Endothelial cell of umbilical vein (primary cell): ENCODE results near the gene PTCH1. TPM values are rescaled to one million over a fixed set of nuclear protein-coding genes. Genes with fewer than 3 reads are reported as not detected.
A peak's percentile ranks its signal among the peaks of the same experiment; 100 is the strongest.

Source experiments
- BruUV-seq: library from RNA; stranded (reverse); fragments of 400-500 nt; replicated peaks from 2 replicates; lab custom pipeline; 2021; lab: Mats Ljungman, UMichigan
- CTCF ChIA-PET: fragments of 300-600, 350-600 bp; sonication (Branson Sonifier 250); formaldehyde crosslinking; loops from one replicate; lab custom pipeline; 2021; ENCODE audit warnings: antibody characterized with exemption, inconsistent platforms; lab: Charles Lee
- POLR2A ChIA-PET: fragments of 300-600, 350-600 bp; sonication (Branson Sonifier 250); formaldehyde crosslinking; loops from one replicate; lab custom pipeline; 2021; ENCODE audit warnings: antibody characterized with exemption, inconsistent platforms; lab: Charles Lee
- DNase-seq: peaks from one replicate; pipeline ENCODE4 v3.0.0-alpha.2; 2011; ENCODE audit warnings: low read depth, low spot score
- FAIRE-seq: peaks from 2 replicates; lab custom pipeline; 2011; peaks lifted over from hg19 to GRCh38; lab: Jason Lieb, UNC
- H2AFZ ChIP-seq: 2 replicates; pipeline ENCODE4 v1.6.0; 2012; ENCODE audit warnings: low read depth, low read length, control low read depth, inconsistent platforms
- H3K27ac ChIP-seq: 2 replicates; pipeline ENCODE4 v1.5.1; 2011; ENCODE audit warnings: low read depth, mild to moderate bottlenecking, control low read depth, low read length, moderate library complexity; ENCODE audit not compliant: insufficient read depth
- H3K27me3 ChIP-seq, 2 experiments: 2 replicates each; pipeline versions ENCODE4 v1.6.0 to v1.6.1; 2011; ENCODE audit warnings: low read length in 2 of 2, mixed read lengths in 1 of 2; ENCODE audit not compliant: control insufficient read depth in 2 of 2, insufficient read depth in 2 of 2
- H3K36me3 ChIP-seq, 2 experiments: 2 replicates in 1 of 2; 3 replicates in 1 of 2; pipeline ENCODE4 v1.5.1; 2011; ENCODE audit warnings: low read length in 2 of 2, mild to moderate bottlenecking in 1 of 2, moderate library complexity in 1 of 2; ENCODE audit not compliant: control insufficient read depth in 2 of 2, insufficient read depth in 2 of 2; ENCODE audit errors: extremely low read depth in 1 of 2
- H3K4me1 ChIP-seq: 3 replicates; pipeline ENCODE4 v1.5.1; 2011; ENCODE audit warnings: mild to moderate bottlenecking, low read length; ENCODE audit not compliant: control insufficient read depth, insufficient read depth; ENCODE audit errors: extremely low read depth
- H3K4me2 ChIP-seq: 2 replicates; pipeline ENCODE4 v1.6.1; 2011; ENCODE audit warnings: low read length, control low read depth, mixed read lengths; ENCODE audit not compliant: insufficient read depth
- H3K4me3 ChIP-seq, 3 experiments: fragments of 200-600 bp in 1 of 3; sonication (generic), shearing (Covaris generic) in 1 of 3; replicated peaks in 1 of 3; 2 replicates each; pipeline ENCODE4 v1.5.1; 2011 to 2016; ENCODE audit warnings: control low read depth in 3 of 3, low read length in 3 of 3, mild to moderate bottlenecking in 2 of 3, inconsistent platforms in 1 of 3, low read depth in 1 of 3, moderate library complexity in 1 of 3; ENCODE audit not compliant: insufficient read depth in 1 of 3
- H3K79me2 ChIP-seq: 2 replicates; pipeline ENCODE4 v1.6.0; 2012; ENCODE audit warnings: low read length, inconsistent platforms; ENCODE audit not compliant: control insufficient read depth, insufficient read depth
- H3K9ac ChIP-seq: replicated peaks from 2 replicates; pipeline ENCODE3; 2011; ENCODE audit warnings: low read length, control low read depth; ENCODE audit not compliant: insufficient read depth; ENCODE audit errors: extremely low read depth
- H3K9me1 ChIP-seq: replicated peaks from 3 replicates; pipeline ENCODE4 v1.6.0; 2011; ENCODE audit warnings: mild to moderate bottlenecking, low read length; ENCODE audit not compliant: control insufficient read depth, insufficient read depth; ENCODE audit errors: extremely low read depth
- H3K9me3 ChIP-seq: replicated peaks from 2 replicates; pipeline ENCODE4 v1.5.1; 2012; ENCODE audit warnings: low read length, inconsistent platforms; ENCODE audit not compliant: control insufficient read depth, insufficient read depth
- H4K20me1 ChIP-seq: replicated peaks from 2 replicates; pipeline ENCODE3; 2011; ENCODE audit warnings: mild to moderate bottlenecking, low read length; ENCODE audit not compliant: control insufficient read depth, insufficient read depth; ENCODE audit errors: extremely low read depth
- EZH2 ChIP-seq: IDR thresholded peaks from 2 replicates; pipeline ENCODE4 v1.6.1; 2012; ENCODE audit warnings: borderline replicate concordance, low read depth, mild to moderate bottlenecking, moderate library complexity, low read length, inconsistent platforms; ENCODE audit not compliant: severe bottlenecking
- FOS ChIP-seq: IDR thresholded peaks from 2 replicates; pipeline ENCODE4 v1.6.1; 2011; ENCODE audit warnings: mild to moderate bottlenecking, low read length, moderate library complexity, borderline replicate concordance; ENCODE audit not compliant: insufficient read depth
- GATA2 ChIP-seq: IDR thresholded peaks from 2 replicates; pipeline ENCODE4 v1.7.0; 2011; ENCODE audit warnings: low read depth, mild to moderate bottlenecking, moderate library complexity, mixed read lengths, low read length; ENCODE audit not compliant: insufficient read length, insufficient read depth
- JUN ChIP-seq: IDR thresholded peaks from 2 replicates; pipeline ENCODE4 v1.6.1; 2011; ENCODE audit warnings: borderline replicate concordance, low read depth; ENCODE audit not compliant: insufficient read length, insufficient read depth
- MYC ChIP-seq: IDR thresholded peaks from one replicate; pipeline ENCODE4 v1.6.1; 2011; ENCODE audit warnings: mild to moderate bottlenecking, low read depth, low read length
- POLR2A ChIP-seq: IDR thresholded peaks from 2 replicates; pipeline ENCODE4 v1.6.1; 2012; ENCODE audit warnings: low read depth, mild to moderate bottlenecking, control low read depth, low read length
- POLR2AphosphoS5 ChIP-seq: IDR thresholded peaks from 2 replicates; pipeline ENCODE4 v1.6.1; 2012; ENCODE audit warnings: low read depth, mild to moderate bottlenecking, control low read depth, low read length, moderate library complexity; ENCODE audit not compliant: insufficient read depth
- dilution Hi-C: fragments of 300-500 bp; cut with MboI; formaldehyde crosslinking; loops from one replicate; pipeline ENCODE4 v1.15.0; 2019; ENCODE audit warnings: low sequenced_read_pairs; ENCODE audit not compliant: extremely low pct_ligation_motif_present
- intact Hi-C: fragments of 100-400 bp; cut with micrococcal nuclease; formaldehyde crosslinking; loops from one replicate; pipeline ENCODE4 v1.10.0; 2022
- polyA plus RNA-seq, 4 experiments: library from polyadenylated mRNA; depleted of rRNA in 3 of 4; stranded (reverse) in 3 of 4; unstranded in 1 of 4; fragments of >200 nt; gene quantifications; 2 replicates each; pipeline versions ENCODE4 v1.2.1 to v1.2.3, GENCODE V29; 2011 to 2012; ENCODE audit warnings: missing spikeins in 1 of 4
- total RNA-seq: library from RNA; stranded (reverse); gene quantifications from 2 replicates; pipeline ENCODE4 v1.2.3, GENCODE V29; 2021
- TF ChIP-seq, protein P1 (sequence below), 2 donors: IDR thresholded peaks; 1 replicate in 1 of 2; 2 replicates in 1 of 2; pipeline ENCODE4 v1.5.1; 2011; ENCODE audit warnings: low read length in 2 of 2, mild to moderate bottlenecking in 2 of 2, moderate library complexity in 2 of 2, control low read depth in 1 of 2, inconsistent platforms in 1 of 2, low read depth in 1 of 2; ENCODE audit not compliant: insufficient read depth in 1 of 2; ENCODE audit errors: extremely low read depth in 1 of 2
- TF ChIP-seq, protein P2 (sequence below): IDR thresholded peaks from 2 replicates; pipeline ENCODE4 v1.6.1; 2011; ENCODE audit not compliant: insufficient read depth, insufficient read length

Gene PTCH1
- total and polyA plus RNA-seq, 2 donors (not counting 3 experiments of a cell fraction or from before 2014, with no cell fraction given) = 3.9 to 12.1 TPM

DNA sequence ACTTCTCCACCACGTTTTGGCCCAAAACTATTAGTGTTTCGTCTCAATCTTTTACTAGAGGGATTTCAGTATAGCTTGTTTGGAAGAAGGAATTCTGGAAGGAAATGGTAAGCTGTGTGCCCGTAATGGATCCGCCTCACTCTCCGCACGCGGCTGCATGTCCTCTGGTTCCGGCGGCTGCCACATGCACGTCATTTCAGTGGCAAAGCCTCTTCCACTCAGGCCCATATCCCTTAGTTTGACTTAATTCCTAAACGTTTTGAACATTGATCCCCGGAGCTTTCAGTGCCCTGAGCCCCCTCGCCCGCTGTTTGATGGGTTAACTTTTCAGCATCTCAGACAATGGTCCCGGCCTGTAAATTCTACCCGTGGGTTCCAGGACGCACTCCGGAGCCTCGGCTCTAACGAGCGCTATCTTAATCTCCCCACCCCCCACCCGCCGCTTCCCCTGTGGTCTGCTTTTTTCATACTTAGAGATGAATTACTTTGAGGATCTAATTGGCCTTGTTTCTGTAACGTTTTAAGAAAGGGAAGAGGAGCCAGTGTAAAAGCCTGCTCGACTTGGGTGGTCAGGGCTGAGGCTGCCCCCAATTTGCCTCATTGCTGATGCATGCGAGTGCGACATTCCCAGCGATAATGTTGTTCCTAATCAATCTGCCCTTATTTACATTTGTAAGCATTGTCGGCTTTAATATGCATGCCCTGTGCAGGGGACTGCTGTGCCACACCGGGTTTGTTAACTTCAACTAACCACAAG, 4.6 kb downstream of the PTCH1 start:
- H3K4me3 ChIP-seq = peak overlapping the region in 2 of 3 experiments; percentile 72 to 98
- FAIRE-seq (no peak), DNase-seq (no peak)
- H3K9ac ChIP-seq = peak overlapping the region; percentile 78
- TF ChIP-seq, protein P1, sequence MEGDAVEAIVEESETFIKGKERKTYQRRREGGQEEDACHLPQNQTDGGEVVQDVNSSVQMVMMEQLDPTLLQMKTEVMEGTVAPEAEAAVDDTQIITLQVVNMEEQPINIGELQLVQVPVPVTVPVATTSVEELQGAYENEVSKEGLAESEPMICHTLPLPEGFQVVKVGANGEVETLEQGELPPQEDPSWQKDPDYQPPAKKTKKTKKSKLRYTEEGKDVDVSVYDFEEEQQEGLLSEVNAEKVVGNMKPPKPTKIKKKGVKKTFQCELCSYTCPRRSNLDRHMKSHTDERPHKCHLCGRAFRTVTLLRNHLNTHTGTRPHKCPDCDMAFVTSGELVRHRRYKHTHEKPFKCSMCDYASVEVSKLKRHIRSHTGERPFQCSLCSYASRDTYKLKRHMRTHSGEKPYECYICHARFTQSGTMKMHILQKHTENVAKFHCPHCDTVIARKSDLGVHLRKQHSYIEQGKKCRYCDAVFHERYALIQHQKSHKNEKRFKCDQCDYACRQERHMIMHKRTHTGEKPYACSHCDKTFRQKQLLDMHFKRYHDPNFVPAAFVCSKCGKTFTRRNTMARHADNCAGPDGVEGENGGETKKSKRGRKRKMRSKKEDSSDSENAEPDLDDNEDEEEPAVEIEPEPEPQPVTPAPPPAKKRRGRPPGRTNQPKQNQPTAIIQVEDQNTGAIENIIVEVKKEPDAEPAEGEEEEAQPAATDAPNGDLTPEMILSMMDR (IDR thresholded peaks at IDR 0.05; ENCODE audit: extremely low read depth in 1 of 2, insufficient read depth in 1 of 2, low read depth in 1 of 2, low read length in 2 of 2) = no peak
- no peak for TF ChIP-seq EZH2
- TF ChIP-seq POLR2AphosphoS5 = no peak
- TF ChIP-seq POLR2A = no peak
- TF ChIP-seq, protein P2, sequence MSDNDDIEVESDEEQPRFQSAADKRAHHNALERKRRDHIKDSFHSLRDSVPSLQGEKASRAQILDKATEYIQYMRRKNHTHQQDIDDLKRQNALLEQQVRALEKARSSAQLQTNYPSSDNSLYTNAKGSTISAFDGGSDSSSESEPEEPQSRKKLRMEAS = no peak
- no peak for TF ChIP-seq FOS
- no peak for TF ChIP-seq MYC
- TF ChIP-seq JUN = no peak
- no peak for TF ChIP-seq GATA2
- CTCF ChIA-PET = interaction anchor here (0.9 to 1.1 kb wide), 3 partner anchors 59 to 247 kb away, joined by 3 read pairs; no protein-coding TSS in a partner anchor
- peaks cover 36% of the 10 kb centered on the region for H3K4me1 ChIP-seq
- H3K4me2 ChIP-seq = peak overlapping the region; percentile 96
- H3K27ac ChIP-seq = peak overlapping the region; percentile 83
- dilution Hi-C loops (no loop called here), intact Hi-C loops (loop anchor here (1.0 to 2.0 kb wide), 4 partner anchors 115 to 706 kb away; no protein-coding TSS in a partner anchor)
- no TSS peak for BruUV-seq
- H2AFZ ChIP-seq = peak overlapping the region; percentile 76
- no peaks in the 10 kb centered on the region for H3K36me3 ChIP-seq
- no peaks in the 10 kb centered on the region for H3K9me1 ChIP-seq
- peaks cover 0 to 2% of the 10 kb centered on the region in 2 experiments for H3K27me3 ChIP-seq
- POLR2A ChIA-PET = no interaction called here
- H3K79me2 ChIP-seq = no peaks in the 10 kb centered on the region
- no peaks in the 10 kb centered on the region for H4K20me1 ChIP-seq
- H3K9me3 ChIP-seq = no peaks in the 10 kb centered on the region
